Gastrocnemius medialis (tissue), 4 donors: ENCODE results near the gene TMEM119. TPM values are rescaled to one million over a fixed set of nuclear protein-coding genes. Genes with fewer than 3 reads are reported as not detected.

ENCODE experiments used
- ATAC-seq, 2 donors: fragments of 150-250 bp; one replicate each; pipeline ENCODE4 v1.9.1; 2016
- DNase-seq, 2 donors: peaks; one replicate each; pipeline ENCODE4 v3.0.0-alpha.2; 2019
- H3K27ac ChIP-seq, 4 donors: fragments of 200-600 bp; sonication (generic); 1 replicate in 1 of 4; 2 replicates in 3 of 4; pipeline ENCODE4 v1.5.1; 2016 to 2018; ENCODE audit warnings: mild to moderate bottlenecking in 2 of 4, moderate library complexity in 1 of 4
- H3K27me3 ChIP-seq, 3 donors: fragments of 200-600 bp; sonication (generic) in 2 of 3; 1 replicate in 1 of 3; 2 replicates in 2 of 3; pipeline versions ENCODE4 v1.5.1 to v1.6.0; 2016 to 2019; ENCODE audit warnings: mild to moderate bottlenecking in 1 of 3, moderate library complexity in 1 of 3
- H3K36me3 ChIP-seq, 2 donors: fragments of 200-600 bp; sonication (generic) in 1 of 2; one replicate each; pipeline ENCODE4 v1.5.1; 2017 to 2018
- H3K4me1 ChIP-seq, 2 donors: fragments of 200-600 bp; sonication (generic) in 1 of 2; one replicate each; pipeline ENCODE4 v1.5.1; 2016 to 2017; ENCODE audit warnings: mild to moderate bottlenecking in 2 of 2
- H3K4me3 ChIP-seq, 4 donors: fragments of 200-600 bp; sonication (generic) in 3 of 4; 1 replicate in 1 of 4; 2 replicates in 3 of 4; pipeline ENCODE4 v1.5.1; 2016 to 2019; ENCODE audit warnings: mild to moderate bottlenecking in 2 of 4
- H3K9me3 ChIP-seq, 3 donors: fragments of 200-600 bp; sonication (generic) in 2 of 3; 1 replicate in 1 of 3; 2 replicates in 2 of 3; pipeline ENCODE4 v1.5.1; 2016 to 2019
- POLR2A ChIP-seq, 2 donors: fragments of 450-650 bp; IDR thresholded peaks; one replicate each; pipeline ENCODE4 v1.6.1; 2017; ENCODE audit warnings: antibody characterized with exemption in 2 of 2, mild to moderate bottlenecking in 2 of 2, moderate library complexity in 2 of 2
- in situ Hi-C, 4 donors: fragments of 200-750 bp; cut with MboI; loops; one replicate each; pipeline versions ENCODE4 v1.15.0 to v1.8.0; 2017; ENCODE audit warnings: low sequenced_read_pairs in 4 of 4
- intact Hi-C: fragments of 100-400 bp; cut with DNase I; formaldehyde crosslinking; loops from one replicate; pipeline ENCODE4 v1.15.1; 2023; ENCODE audit warnings: low total_unique reads
- total RNA-seq, 4 donors: library from RNA; depleted of rRNA; stranded (reverse); fragments of >200 nt; gene quantifications; one replicate each; pipeline versions ENCODE4 v1.1.0 to v1.2.3, GENCODE V29; 2016
- TF ChIP-seq, protein P1 (sequence below), 5 experiments: fragments of 450-650 bp in 3 of 5; fragments of 200-600 bp in 2 of 5; sonication (generic) in 2 of 5; IDR thresholded peaks in 4 of 5; conservative IDR thresholded peaks in 1 of 5; 1 replicate in 4 of 5; 2 replicates in 1 of 5; pipeline ENCODE4 v1.5.1; 2016 to 2019; ENCODE audit warnings: antibody characterized with exemption in 5 of 5, mild to moderate bottlenecking in 3 of 5, moderate library complexity in 3 of 5

The TMEM119 gene
- total RNA-seq, 4 donors from 2014 or later: 0.85 TPM; not detected in 3

DNA sequence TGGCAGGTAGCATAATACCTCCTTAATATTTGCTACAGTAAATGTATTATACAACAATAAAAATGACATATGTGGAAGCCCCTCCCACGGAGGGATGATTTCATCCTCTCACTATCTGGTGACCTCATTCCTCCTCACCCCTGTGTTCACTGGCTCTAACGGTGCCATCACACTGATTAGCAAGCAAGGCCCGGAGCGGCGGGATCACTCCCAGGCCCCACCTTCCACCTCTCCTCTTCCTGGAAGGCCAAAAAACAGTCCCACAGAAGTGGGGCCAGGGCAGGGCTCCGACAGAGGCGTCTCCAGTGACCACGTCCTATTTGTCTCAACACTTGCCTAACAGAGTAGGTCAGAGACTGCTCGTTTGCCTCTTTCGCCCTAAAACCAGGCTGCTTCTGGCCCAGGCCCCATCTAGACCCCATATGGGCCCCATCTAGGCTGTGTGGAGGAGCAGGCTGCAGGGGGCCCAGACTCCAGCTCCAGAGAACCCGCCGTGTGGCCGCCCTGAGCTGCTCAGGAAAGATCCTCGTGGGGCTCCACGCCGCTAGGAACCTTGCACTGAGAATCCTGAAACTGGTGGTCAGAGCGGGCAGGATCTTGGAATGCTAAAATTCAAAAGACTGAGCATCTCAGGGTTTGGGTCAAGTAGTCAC, 32.1 kb upstream of the TMEM119 start:
- peak overlapping the region in 1 of 4 donors; percentile 14 for H3K27ac ChIP-seq
- H3K4me3 ChIP-seq: no peak overlapping the region

DNA sequence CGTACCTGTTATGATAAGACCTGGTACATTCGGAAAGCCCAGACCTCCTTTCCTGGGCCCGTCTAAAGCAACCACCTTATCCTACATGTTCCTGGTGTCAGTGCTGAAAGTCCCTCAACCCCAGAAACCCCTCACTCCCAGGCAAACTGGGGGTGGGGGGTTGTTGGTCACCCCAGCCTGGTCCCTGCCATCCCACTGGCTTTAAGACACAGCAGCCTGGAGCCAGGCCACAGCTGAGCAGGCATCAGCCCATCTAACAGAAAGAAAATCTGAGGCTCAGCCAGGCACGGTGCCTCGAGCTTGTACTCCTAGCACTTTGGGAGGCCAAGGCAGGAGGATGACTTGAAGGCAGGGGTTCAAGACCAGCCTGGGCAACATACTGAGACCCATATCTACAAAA, 31.3 kb upstream of the TMEM119 start:
- no peak overlapping the region for H3K4me3 ChIP-seq
- in situ Hi-C loops: loop anchor here (25.0 kb wide), 2 partner anchors 333 to 458 kb away; partner anchors contain the start of genes ALKBH2 (in 2 of the 4) and UNG (in 2 of the 4)
- TF ChIP-seq, protein P1, sequence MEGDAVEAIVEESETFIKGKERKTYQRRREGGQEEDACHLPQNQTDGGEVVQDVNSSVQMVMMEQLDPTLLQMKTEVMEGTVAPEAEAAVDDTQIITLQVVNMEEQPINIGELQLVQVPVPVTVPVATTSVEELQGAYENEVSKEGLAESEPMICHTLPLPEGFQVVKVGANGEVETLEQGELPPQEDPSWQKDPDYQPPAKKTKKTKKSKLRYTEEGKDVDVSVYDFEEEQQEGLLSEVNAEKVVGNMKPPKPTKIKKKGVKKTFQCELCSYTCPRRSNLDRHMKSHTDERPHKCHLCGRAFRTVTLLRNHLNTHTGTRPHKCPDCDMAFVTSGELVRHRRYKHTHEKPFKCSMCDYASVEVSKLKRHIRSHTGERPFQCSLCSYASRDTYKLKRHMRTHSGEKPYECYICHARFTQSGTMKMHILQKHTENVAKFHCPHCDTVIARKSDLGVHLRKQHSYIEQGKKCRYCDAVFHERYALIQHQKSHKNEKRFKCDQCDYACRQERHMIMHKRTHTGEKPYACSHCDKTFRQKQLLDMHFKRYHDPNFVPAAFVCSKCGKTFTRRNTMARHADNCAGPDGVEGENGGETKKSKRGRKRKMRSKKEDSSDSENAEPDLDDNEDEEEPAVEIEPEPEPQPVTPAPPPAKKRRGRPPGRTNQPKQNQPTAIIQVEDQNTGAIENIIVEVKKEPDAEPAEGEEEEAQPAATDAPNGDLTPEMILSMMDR (IDR thresholded peaks at IDR 0.05 in 4 of 5, conservative IDR thresholded peaks at IDR 0.05 in 1 of 5): no peak
- TF ChIP-seq POLR2A (IDR thresholded peaks at IDR 0.05): no peak

More for the DNA sequence above, 32.1 kb upstream of the TMEM119 start:
- in situ Hi-C loops (loop anchor here (25.0 kb wide), 2 partner anchors 332 to 457 kb away; partner anchors contain the start of genes ALKBH2 (in 2 of the 4) and UNG (in 2 of the 4)), intact Hi-C loops (no loop called here)
- Histone ChIP-seq H3K27me3 (no peaks in the 10 kb centered on the region), H3K4me1 (peaks cover 0 to 7% of the 10 kb centered on the region in 2 donors), H3K9me3 (no peaks in the 10 kb centered on the region), H3K36me3 (no peaks in the 10 kb centered on the region)
- ATAC-seq (no peak), DNase-seq (no peak)
- TF ChIP-seq POLR2A (IDR thresholded peaks at IDR 0.05): no peak
- TF ChIP-seq, protein P1 (IDR thresholded peaks at IDR 0.05 in 4 of 5, conservative IDR thresholded peaks at IDR 0.05 in 1 of 5): no peak

DNA sequence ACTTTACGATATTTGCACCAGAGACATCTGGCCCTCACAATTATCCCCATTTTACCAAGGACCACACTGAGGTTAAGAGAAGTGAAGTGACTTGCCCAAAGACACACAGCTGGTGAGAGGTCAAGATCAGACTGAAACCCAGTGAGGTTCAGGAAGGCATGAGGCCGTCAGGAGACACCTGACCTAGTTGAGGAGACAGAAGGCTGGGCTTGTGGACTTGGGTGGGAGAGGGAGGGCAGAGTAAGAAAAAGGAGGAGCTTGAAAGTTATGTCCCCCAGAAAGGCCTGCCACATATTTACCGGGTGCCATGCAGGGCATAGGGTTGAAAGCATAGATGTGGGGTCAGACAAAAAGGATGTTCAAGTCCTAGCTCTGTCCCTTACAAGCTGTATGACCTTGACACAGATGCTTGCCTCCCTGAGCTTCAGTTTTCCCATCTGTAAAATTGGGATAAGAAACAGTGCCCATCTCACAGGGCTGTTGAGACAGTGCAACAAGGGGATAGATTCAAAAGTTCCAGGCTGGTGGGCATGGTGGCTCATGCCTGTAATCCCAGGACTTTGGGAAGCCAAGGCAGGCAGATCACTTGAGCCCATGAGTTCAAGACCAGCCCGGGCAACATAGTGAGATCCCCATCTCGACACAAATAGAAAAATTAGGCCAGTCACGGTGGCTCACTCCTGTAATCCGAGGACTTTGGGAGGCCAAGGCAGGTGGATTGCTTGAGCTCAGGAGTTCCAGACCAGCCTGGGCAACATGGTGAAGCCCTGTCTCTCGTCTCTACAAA, 29.4 kb upstream of the TMEM119 start:
- intact Hi-C loops (no loop called here), in situ Hi-C loops (loop anchor here (25.0 kb wide), 2 partner anchors 335 to 460 kb away; partner anchors contain the start of genes ALKBH2 (in 2 of the 4) and UNG (in 2 of the 4))
- Histone ChIP-seq H3K27me3 (no peaks in the 10 kb centered on the region), H3K9me3 (no peaks in the 10 kb centered on the region), H3K36me3 (no peaks in the 10 kb centered on the region), H3K4me3 (no peak overlapping the region), H3K27ac (no peak overlapping the region), H3K4me1 (no peaks in the 10 kb centered on the region)
- TF ChIP-seq POLR2A (IDR thresholded peaks at IDR 0.05): no peak
- ATAC-seq (no peak), DNase-seq (no peak)

More for the DNA sequence above, 31.3 kb upstream of the TMEM119 start:
- no peaks in the 10 kb centered on the region for H3K9me3 ChIP-seq
- H3K36me3 ChIP-seq: no peaks in the 10 kb centered on the region
- intact Hi-C loops: no loop called here
- H3K27ac ChIP-seq: no peak overlapping the region
- H3K27me3 ChIP-seq: no peaks in the 10 kb centered on the region
- peaks cover 0 to 3% of the 10 kb centered on the region in 2 donors for H3K4me1 ChIP-seq
- DNase-seq: no peak
- ATAC-seq: no peak

DNA sequence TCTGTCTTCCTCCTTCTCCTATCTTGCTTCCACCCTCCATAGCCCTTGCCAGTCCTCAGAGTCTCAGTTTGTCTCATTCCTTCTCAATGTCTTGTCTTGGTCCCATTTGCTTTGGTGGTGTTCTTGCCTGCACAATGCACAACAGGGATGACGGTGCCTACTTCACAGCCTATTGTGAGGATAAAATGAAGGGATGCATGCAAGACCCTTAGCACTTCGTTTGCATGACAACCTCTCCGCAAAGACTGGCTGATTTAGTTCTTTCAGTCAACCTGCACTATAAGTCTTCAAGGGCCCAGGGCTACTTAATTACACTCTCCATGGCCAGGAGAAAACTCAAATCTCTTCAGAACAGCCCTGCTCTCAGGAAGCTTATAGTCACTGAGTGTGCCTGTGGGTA, 27.3 kb upstream of the TMEM119 start:
- Histone ChIP-seq H3K9me3 (no peaks in the 10 kb centered on the region), H3K4me3 (no peak overlapping the region), H3K27ac (no peak overlapping the region), H3K36me3 (no peaks in the 10 kb centered on the region), H3K27me3 (no peaks in the 10 kb centered on the region), H3K4me1 (no peaks in the 10 kb centered on the region)
- no peak for ATAC-seq
- no peak for TF ChIP-seq POLR2A (IDR thresholded peaks at IDR 0.05)
- TF ChIP-seq, protein P1 (IDR thresholded peaks at IDR 0.05 in 4 of 5, conservative IDR thresholded peaks at IDR 0.05 in 1 of 5): no peak
- intact Hi-C loops (no loop called here), in situ Hi-C loops (loop anchor here (25.0 kb wide), 2 partner anchors 337 to 462 kb away; partner anchors contain the start of genes ALKBH2 (in 2 of the 4) and UNG (in 2 of the 4))
- no peak for DNase-seq

DNA sequence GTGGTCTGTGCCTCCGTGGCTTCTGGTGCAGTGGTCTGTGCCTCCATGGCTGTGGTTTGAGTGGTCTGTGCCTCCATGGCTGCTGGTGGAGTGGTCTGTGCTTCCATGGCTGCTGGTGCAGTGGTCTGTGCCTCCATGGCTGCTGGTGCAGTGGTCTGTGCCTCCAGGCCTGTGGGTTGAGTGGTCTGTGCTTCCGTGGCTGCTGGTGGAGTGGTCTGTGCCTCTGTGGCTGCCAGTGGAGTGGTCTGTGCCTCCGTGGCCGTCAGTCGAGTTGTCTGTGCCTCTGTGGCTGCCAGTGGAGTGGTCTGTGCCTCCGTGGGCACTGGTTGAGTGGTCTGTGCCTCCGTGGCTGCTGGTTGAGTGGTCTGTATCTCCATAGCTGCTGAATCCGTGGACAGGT, 25.7 kb upstream of the TMEM119 start:
- TF ChIP-seq, protein P1 (IDR thresholded peaks at IDR 0.05 in 4 of 5, conservative IDR thresholded peaks at IDR 0.05 in 1 of 5): no peak
- TF ChIP-seq POLR2A (IDR thresholded peaks at IDR 0.05): no peak
- no peak overlapping the region for H3K27ac ChIP-seq
- no peaks in the 10 kb centered on the region for H3K4me1 ChIP-seq
- H3K27me3 ChIP-seq: no peaks in the 10 kb centered on the region
- in situ Hi-C loops (no loop called here), intact Hi-C loops (no loop called here)
- DNase-seq (no peak), ATAC-seq (no peak)
- H3K36me3 ChIP-seq: no peaks in the 10 kb centered on the region
- no peak overlapping the region for H3K4me3 ChIP-seq
- H3K9me3 ChIP-seq: no peaks in the 10 kb centered on the region
